Astrocyte of the cerebellum (primary cell): ENCODE results near the gene ATG2B.

Experiments used
- DNase-seq: peaks from one replicate; pipeline ENCODE4 v3.0.0-alpha.2; 2011; ENCODE audit warnings: low read depth
- H3K4me3 ChIP-seq: 2 replicates; pipeline ENCODE4 v1.5.1; 2011; ENCODE audit warnings: mild to moderate bottlenecking, low read depth, low read length, moderate library complexity
- in situ Hi-C: cut with HindIII; loops from 2 replicates; pipeline ENCODE4 v1.10.0; 2017; ENCODE audit warnings: low sequenced_read_pairs
- TF ChIP-seq, protein P1 (sequence below): IDR thresholded peaks from 2 replicates; pipeline ENCODE4 v1.5.1; 2012; ENCODE audit warnings: low read length, low read depth, moderate library complexity, mild to moderate bottlenecking; ENCODE audit errors: missing control alignments

The ATG2B gene

DNA sequence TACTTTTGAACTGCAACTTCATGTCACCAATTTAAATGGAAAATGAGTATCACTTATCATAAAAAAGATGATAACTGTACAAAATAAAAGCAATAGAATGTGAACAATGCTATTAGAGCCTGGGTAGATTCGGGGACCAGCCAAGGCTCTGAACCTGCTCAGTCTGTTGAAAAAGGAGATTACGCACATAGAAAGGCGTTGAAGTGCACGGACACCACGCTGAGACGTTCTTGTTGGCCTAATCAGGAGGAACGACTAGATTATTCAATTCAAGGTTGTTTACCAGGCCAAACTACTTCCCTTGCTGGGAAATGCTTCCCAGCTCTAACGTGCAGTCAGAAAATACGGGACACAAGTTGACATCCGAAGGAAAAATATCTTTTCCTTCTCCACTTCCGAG lies 130.6 kb downstream of the ATG2B start:
- TF ChIP-seq, protein P1, sequence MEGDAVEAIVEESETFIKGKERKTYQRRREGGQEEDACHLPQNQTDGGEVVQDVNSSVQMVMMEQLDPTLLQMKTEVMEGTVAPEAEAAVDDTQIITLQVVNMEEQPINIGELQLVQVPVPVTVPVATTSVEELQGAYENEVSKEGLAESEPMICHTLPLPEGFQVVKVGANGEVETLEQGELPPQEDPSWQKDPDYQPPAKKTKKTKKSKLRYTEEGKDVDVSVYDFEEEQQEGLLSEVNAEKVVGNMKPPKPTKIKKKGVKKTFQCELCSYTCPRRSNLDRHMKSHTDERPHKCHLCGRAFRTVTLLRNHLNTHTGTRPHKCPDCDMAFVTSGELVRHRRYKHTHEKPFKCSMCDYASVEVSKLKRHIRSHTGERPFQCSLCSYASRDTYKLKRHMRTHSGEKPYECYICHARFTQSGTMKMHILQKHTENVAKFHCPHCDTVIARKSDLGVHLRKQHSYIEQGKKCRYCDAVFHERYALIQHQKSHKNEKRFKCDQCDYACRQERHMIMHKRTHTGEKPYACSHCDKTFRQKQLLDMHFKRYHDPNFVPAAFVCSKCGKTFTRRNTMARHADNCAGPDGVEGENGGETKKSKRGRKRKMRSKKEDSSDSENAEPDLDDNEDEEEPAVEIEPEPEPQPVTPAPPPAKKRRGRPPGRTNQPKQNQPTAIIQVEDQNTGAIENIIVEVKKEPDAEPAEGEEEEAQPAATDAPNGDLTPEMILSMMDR: no peak
- H3K4me3 ChIP-seq: no peak overlapping the region
- DNase-seq: no peak
- in situ Hi-C loops: no loop called here

DNA sequence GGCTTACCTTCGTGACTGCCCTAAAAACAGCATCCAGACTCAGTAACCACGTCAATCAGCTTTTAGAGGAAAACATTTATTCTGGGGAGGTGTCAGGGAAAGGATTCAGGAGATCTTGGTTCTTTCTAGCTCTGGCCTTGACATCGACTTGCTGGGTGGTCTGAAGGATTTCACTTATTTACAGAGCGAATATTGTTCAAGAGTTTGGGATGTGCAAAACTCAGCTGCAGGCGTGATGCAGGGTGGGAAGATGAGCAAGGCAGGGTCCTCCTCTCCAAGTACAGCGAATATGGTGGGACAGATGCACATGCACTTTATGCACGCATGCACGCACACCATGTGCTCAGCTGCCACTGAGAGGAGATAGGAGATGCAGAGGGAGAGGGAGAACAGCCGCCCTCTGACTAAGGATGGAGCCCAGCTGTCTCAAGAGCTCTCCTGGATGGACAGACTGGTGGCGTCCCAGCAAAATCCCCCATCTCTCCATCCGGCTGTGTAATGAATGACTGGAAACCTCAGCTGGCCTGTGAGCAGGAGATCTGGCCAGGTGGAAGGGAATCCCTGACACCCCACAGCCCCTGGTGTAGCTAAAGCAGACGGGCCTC lies 131.5 kb downstream of the ATG2B start:
- in situ Hi-C loops: no loop called here
- no peak overlapping the region for H3K4me3 ChIP-seq
- no peak for DNase-seq
- TF ChIP-seq, protein P1: no peak

GRCh38 chr14:96231056-96231455 lies 132.1 kb downstream of the ATG2B start:
- no peak for DNase-seq
- no peak overlapping the region for H3K4me3 ChIP-seq
- in situ Hi-C loops: no loop called here
- TF ChIP-seq, protein P1: no peak

DNA sequence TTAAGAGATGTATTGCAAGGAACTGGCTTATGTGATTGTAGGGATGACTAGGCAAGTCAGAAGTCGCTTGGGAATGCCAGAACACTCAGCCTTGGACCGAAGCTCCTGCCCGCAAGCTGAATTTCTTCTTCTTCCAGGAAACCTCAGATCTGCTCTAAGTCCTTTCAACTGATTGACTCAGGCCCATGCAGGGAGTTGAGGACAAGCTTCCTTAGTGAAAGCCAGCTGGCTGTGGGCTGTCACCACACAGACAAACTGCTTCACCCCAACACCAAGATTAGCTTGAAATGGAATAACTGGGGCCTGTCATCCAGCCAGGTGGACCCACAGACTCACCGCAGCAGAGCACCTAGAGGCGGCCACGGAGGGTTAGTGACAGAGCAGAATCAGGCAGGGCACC lies 133.8 kb downstream of the ATG2B start:
- in situ Hi-C loops: no loop called here
- no peak for DNase-seq
- TF ChIP-seq, protein P1: no peak
- no peak overlapping the region for H3K4me3 ChIP-seq
